SK-N-MC (cell line): ENCODE data around the gene CCDC71L.

ENCODE experiments used
- EZH2 ChIP-seq: fragments of 200-600 bp; sonication (generic); IDR thresholded peaks from one replicate; pipeline ENCODE4 v1.6.1; 2017; ENCODE audit warnings: antibody characterized with exemption
- FOXP2 ChIP-seq: optimal IDR thresholded peaks from 2 replicates; pipeline ENCODE3; 2011; ENCODE audit warnings: mild to moderate bottlenecking, moderate library complexity; ENCODE audit not compliant: insufficient read depth; ENCODE audit errors: extremely low read length, control extremely low read depth
- POLR2AphosphoS5 ChIP-seq: IDR thresholded peaks from 2 replicates; pipeline ENCODE4 v1.6.1; 2012; ENCODE audit warnings: mild to moderate bottlenecking, low read depth, low read length, borderline replicate concordance

DNA sequence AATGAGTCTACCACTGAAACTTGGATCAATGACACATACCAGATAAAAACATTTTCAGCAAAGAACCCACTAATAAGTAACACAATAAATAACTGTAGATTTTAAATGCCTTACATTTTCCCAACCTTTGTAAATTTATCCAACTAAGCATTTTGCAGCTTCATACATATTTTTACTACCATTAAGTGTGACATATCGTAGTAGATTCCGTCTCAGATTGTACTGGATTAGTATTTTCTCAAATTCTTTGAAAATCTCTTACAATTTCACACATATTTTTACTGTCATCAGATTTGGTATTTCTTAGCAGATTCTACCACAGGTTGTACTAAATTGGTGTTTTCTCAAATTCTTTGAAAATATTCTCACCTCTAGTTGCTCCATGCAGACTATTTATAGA is 26.0 kb downstream of the CCDC71L start:
- TF ChIP-seq EZH2: no peak
- no peak for TF ChIP-seq POLR2AphosphoS5
- no peak for TF ChIP-seq FOXP2
